LoVo (cell line): ENCODE measurements around the gene SEPTIN10.
"Not testable (repeated sequence)": the region's sequence is repeated elsewhere in the genome, so short reads cannot be mapped to it uniquely, and the experiment has no call there.

Experiments used
- DNase-seq: peaks from one replicate; pipeline ENCODE4 v3.0.0-alpha.2; 2016; ENCODE audit warnings: low spot score

Gene SEPTIN10

DNA sequence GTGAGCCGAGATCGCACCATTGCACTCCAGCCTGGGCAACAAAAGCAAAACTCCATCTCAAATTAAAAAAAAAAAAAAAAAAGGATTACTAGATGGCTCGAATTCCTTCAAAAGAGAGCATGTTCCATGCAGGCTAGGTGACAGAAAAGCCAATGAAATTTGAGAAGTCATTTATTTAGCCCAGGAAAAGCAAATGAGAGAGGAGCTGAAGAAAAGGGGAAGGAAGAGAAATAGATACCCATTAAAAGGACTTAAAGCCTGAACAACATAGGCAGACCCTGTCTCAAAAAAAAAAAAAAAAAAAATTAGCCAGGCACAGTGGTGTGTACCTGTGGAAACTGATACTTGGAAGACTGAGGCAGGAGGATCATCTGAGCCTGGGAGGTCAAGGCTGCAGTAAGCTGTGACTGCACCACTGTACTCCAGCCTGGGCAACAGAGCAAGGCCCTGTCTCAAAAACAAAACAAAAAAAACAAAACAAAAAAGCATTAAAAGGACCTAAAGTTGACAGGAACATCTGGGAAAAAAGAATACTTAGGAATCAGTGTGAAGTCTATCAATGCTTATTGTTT, 11.1 kb downstream of the SEPTIN10 start:
- no peak for DNase-seq

DNA sequence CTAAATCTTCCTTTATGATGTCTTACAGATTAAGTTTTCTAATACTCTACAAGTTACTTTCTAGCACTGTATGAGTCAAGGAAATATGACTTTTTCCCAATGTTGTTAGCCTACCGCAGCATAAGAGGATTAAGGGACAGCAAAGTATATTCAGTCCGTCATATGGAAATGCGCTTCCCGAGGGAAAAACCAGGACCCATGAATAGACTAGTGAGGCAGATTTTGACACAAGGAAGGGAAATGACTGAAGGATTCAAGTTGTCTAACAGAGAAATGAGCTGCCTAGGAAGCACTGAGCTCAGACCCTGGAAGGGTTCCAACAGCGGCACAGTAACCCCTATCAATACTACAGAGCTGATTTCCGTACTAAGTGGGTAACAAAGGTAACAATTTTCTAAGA, 12.0 kb downstream of the SEPTIN10 start:
- DNase-seq = no peak

DNA sequence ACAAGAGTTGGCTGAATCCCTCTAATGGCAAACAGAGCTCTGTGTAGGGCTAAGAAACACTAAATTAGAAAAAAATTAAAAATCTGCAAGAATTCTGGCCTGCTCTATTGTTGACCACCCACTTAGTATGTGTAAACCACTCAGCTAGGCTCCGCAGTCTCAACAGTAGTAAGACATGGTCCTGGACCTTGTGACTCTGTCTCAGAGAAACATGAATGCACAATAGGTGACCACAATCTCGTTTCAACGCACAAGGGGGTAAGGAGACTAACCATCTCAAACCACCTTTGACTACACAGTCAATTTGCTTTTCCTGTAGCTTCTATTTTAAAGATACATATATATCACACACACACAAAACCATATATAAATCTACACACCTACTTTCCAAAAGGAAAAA, 16.5 kb downstream of the SEPTIN10 start:
- no peak for DNase-seq

DNA sequence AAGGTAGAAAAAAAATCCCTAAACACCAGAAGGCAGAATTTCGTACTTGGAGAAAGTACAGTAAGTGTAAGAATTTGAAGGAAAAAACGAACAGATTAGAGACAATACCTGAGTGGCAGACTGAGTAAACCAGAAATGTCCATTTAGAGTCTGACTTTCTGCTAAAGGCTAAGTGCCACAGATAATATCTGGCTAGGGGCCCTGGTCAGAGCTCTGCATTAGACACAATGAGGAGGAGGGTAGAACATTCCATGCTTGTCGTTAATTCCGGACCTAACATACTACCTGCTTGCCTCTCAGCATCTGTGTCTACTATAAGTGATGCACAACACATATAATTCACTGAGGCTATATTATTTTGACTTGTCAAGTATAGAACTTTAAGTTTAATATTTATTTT, 18.1 kb downstream of the SEPTIN10 start:
- DNase-seq = no peak

DNA sequence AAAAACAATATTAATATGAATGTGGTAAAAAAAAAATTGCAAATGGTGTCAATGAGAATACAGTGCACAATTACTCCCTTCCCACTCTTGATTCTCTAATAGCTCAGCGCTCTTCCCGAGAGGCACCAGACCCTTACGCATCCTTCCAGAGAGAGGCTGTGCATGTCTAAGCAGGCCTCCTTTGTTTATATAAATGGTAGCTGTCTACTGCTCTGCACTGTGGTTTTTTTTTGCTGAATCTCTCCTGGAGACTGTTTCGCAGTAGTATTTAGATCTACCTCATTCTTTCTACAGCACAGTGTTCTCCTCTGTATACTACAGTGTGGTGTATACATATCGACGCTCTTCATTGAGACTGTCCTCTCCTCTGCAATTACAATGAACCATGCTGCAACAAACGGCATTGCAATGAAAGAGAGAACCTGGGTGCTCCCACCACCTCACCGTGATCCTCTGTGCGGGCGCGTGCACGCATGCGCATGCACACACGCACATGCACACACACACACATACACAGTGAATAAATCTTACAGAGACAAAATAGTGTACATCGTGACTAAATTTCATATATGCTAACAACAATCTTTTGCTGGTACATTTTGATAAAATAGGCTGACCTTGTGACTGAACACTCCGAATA, 19.4 kb downstream of the SEPTIN10 start:
- DNase-seq = no peak

DNA sequence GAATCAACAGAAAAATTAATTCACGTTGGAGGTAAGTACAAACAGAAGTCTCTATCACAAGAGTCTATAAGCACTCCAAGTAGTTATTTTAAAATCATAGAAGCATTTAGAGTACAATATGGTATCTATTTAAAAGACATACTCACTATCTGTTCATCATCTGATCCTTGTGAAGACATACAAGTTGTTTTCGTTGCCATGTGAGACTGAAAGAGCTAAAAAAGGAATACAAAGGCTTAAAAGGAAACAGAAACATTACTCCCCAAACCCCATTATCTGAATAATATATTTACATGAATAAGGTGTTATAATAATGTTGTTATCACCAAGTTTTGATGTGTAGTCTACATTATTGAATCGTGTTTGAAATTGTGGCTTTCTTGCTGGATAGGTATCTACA, 20.9 kb downstream of the SEPTIN10 start:
- DNase-seq = no peak

DNA sequence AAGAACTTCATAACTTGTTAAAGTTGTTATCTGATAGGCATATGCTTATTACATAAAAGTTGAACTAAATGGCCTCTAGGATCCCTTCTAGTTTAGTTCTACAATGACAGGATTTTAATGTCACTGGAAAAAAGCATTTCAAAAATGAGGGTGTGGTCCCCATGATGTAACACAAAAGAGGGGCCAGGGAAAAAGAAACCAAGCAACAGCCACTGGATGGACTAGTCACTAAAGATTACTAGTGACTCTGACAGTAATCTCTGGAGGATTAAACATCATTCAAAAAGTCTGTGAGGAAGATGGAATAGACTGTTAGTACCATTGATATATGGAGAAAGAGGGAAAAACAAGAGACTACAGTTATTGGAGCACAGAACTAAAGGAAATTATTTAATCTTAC, 22.6 kb downstream of the SEPTIN10 start:
- DNase-seq = no peak

DNA sequence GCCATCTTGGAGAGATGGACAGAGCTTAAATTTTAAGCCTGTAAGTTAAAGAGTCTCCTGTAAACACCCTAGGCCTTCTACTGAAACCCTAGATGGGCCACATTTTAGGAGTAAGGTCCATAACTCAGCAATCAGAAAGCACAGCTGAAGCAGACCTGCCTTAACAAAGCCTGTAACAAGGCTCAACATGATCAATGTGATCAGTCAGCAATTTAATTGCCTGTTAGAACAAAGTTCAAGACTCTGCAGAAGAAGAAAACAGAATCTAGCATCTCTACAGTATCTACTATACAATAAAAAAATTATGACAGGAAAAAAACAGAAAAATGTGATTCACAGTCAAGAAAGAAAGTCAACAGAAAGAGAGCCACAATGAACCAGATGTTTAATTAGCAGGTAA, 27.1 kb downstream of the SEPTIN10 start:
- no peak for DNase-seq

DNA sequence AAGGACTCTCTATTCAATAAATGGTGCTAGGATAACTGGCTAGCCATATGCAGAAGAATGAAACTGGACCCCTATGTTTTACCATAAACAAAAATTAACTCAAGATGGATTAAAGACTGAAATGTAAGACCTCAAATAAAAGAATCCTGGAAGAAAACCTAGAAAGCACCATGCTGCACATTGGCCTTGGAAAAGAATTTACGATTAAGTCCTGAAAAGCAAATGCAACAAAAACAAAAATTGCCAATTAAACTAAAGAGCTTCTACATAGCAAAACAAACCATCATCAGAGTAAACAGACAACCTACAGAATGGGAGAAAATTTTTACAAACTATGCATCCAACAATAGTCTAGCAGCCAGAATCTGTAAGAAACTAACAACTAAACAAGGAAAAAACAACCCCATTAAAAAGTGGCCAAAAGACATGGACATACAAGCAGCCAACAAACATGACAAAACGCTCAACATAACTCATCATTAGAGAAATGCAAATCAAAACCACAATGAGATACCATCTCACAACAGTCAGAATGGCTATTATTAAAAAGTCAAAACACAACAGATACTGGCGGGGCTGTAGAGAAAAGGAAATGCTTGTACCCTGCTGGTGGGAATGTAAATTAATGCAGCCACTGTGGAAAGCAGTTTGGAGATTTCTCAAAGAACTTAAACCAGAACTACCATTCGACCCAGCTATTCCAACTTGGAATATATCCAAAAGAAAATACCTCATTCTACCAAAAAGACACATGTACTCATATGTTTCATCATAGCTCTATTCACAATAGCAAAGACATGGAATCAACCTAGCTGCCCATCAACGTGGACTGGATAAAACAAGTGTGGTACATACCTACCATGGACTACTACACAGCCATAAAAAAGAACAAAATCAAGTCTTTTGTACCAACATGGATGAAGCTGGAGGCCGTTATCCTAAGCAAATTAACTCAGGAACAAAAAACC, 30.6 kb downstream of the SEPTIN10 start:
- DNase-seq = no peak

DNA sequence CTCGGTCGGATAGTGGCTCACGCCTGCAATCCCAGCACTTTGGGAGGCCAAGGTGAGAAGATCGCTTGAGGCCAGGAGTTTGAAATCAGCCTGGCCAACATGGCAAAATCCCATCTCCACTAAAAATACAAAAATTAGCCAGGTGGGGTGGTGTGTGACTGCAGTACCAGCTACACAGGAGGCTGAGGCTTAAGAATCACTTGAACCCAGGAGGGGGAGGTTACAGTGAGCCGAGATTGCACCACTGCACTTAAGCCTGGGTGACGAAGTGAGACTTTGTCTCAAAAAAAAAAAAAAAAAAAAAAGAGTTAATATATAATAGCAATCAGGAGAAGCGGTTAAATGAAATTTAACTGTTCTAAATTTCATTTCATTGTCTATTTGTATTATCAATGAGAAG, 36.1 kb downstream of the SEPTIN10 start:
- DNase-seq = not testable (repeated sequence)

DNA sequence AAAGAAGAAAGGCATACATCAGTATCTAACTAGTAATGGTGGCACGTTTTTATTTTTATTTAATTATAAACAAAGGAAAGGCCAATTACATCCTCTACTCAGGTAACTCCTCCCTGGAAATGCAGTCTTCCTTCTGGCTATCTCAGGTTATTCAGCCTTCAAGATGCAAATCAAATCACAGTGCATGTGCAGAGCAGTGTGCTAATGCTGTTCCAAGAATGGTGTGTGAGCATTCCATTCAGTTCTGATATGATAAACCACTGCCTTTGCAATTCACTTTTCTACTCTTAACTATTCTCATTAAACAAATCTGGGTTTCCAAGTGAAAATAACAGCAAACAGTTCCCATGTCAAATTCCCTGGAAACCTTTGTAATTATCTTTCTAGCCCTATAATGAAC, 38.4 kb downstream of the SEPTIN10 start:
- DNase-seq = no peak

DNA sequence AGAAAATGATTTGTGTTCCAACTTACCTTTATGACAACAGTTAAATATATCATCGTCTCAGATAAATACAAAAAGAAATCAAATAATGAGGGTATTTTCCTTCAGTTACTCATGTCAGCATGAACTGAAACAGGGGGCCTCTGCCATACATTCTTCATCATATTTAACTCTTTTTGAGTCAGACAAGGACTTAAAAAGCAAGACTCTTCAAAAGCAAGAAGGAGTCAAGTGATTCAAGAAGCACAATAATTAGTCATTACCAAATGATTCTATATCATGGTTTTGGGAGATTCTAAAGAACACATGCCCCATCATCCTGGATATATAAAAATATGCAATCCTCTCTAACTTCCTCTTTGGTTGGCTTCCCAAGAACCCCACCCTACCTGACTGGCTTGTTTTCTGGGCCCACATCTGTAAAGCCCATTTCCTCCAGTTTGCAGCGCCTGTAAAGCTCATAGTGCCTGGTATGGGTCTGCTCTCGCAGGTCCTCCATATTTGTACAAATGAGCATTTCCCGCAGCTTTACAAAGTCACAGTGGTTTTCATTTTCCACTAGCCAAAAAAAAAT, 49.7 kb downstream of the SEPTIN10 start:
- DNase-seq = no peak

DNA sequence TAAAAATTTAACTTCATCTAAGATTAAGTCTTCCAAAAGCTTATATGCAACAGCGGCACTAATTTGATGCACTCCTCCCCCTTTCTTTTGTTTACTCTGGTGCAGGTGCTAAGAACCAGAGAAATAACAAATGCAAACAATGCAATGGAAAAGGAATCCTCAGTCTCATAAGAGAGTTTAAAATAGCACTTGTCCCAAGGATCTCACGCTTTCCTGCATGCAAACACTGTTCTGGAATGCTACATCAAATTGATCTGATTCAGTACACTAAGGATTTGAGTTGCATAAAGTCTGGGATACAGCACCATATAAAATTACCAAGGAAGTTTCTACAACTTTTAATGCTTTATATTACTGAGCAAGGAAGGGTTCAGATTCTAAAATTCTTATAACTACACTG, 50.5 kb downstream of the SEPTIN10 start:
- no peak for DNase-seq

DNA sequence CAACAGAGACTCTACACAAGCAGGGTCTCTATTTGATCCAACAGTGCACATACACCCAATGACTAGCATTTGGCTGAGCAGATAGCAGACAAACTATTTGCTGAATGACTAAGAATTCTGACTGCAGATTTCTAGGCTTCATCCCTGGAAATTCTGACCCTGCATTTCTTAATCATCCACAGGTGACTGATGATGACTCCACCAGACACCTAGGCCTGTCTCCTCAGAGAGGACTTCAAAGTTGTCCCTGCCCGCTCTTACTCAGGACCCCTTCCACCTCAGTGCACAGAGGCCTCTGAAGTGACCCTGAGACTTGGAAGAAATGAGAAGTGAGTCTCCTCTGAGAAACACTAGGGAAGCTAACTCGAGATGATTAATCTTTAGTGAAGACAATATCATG, 51.3 kb downstream of the SEPTIN10 start:
- DNase-seq = no peak

DNA sequence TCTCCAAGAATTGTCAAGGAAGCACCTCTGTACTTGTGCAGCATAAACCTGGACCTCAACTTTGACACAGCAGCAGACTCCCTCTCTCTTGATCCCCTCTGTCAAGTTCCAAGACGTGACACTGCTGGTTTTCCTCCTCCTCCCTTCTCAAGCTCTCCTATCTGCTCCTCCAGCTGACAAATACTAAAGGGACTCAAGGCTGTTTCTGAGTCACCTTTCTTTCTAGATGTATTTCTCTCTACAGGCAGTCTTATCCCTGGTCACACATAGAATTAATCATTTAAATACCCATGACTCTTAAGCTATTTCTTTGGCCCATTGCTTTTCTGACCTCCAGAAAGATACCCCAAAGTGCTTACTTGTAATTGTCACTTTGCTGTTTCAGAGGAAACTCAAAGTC, 53.5 kb downstream of the SEPTIN10 start:
- DNase-seq = no peak

DNA sequence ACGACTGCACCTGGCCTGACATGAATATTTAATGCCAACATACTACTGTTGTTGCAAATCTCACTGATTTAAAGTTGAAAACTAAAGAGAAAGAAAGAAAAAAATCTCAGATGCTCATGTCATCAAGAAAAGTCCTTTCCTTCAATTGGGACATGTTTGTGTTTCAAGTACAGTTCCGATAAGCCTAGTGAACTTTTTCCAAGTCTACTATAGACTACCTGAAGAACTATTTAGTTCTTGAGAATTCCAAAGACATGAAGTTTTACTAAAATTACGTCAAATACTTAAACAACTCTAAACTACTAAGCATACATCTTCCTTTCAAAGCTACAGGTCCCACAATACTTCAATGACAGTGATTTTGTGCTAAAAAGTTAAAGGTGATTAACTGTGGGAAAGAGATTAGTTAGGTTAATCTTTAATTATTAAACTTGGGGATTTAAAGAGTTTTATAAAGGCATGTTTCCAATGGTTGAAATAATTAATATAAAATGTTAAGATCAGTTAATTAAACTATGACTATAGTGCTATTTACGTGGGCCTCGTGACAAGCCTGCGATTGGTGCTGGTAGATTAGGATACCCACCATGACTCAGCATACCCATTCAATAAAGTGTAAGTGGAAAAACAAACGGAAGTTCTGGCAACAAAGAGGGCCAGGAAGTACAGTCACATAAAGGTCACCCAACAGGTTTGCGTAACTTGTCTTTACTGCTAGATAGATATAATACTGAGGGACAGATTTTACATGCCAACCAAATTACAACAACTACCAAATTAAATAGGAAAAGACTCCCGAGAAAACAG, 55.5 kb downstream of the SEPTIN10 start:
- DNase-seq = peak; percentile 86

DNA sequence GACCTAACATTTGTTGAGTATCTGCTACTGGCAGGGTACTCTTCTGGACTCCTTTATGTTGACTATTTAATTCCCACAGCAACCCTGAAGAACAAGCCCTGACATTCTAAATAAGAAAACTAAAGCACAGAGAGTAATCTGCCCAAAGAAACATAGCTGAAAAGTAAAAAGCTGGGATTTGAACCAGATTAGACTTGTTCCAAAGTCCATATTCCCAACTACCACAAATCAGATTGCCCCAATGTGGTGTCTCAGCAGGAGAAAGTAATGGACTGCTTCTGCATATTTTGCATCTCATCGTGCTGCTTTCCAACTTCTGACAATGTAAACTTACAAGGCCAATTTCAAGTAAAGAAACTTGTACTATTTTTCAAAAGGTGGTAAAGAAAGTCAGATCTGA, 56.5 kb downstream of the SEPTIN10 start:
- no peak for DNase-seq

DNA sequence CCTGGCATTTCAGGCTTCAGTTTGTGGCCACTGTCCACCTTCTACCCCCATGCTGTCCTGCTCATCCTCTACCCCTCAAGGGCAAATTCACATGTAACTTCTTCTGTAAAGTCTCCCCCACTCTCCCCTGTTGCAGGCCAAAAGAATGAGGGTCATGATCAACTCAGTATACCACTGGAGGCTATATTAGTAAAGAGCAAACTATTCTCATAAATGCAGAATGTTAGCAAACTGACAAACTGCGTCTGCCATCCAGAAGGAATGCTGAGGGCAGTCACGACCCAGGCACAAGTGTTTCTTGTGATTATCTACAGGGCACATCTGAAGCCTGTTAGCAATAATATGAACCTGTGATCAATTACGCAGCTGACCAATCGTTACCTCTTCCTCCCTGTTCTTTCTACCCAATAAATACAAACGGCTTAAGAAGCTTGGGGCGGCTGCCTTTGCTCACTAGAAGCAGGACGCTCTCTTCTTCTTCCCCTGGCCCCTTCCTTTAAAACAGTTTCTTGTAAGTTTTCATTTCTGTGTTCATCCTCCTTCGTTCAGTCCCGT, 58.3 kb downstream of the SEPTIN10 start:
- no peak for DNase-seq

DNA sequence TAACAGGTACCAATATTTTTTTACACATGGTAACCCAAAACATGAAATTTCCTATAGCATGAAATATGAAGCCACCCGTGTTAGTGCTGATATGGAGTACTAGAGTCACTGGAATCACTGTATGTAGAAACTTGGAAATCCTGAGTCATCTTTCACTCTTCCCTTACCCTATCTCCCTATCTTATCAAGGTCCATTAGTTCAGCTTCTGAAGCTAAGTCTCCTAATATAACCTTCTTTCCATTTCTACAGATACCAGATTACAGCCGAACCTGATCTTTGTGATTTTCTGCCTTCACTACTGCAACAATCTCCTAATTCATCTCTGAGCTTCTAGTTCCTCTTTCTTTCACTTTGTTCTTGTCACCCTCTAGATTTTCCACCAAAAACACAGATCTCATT, 59.0 kb downstream of the SEPTIN10 start:
- no peak for DNase-seq

DNA sequence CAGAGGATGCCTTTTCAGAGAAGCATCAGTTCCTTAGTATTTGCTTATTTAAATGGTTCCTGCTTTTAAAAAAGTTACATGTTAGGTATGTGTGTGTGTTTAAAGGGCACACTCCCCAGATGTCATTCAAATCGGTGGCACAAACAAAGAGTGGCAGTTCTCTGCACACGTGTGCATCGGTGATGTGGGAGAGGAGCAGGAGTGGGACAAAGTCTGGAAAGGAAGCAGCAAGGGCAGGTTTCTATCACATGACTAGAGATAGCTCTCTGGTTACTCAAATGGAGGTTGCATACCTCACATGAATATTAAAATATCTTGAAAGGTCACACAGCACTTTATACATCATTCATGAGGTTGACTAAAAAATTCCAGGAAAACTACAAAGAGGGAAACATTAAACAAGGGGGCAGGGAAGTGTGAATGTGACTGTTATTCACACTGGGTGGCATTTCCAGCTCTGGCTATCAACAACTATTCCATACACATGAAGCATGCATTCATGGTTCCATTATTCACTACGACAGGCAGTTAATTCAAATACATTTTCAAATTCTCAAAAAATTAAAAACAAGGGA, 64.7 kb downstream of the SEPTIN10 start:
- DNase-seq = no peak

DNA sequence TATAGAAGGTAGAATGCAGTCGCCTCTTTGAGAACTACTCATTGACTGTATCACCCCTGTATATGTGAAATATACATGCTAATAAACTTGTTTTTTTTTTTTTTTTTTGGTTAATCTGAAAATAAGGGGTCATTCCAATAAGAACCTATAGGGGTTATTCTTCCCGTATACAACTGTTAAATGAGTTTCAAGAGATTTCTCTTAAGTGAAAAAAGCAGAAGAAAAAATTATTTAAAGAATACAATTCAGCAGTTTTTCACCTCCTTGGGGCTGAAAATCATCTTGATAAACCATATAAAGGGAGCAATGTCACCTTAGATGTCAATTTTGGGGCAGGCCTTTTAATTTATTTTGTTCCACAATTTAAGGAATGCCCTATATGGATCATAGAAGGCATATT, 66.5 kb downstream of the SEPTIN10 start:
- DNase-seq = no peak
